Measurements from ENCODE around the gene NLRP11. TPM values are rescaled to one million over a fixed set of nuclear protein-coding genes. Genes with fewer than 3 reads are reported as not detected.
"Not testable (repeated sequence)": the region's sequence is repeated elsewhere in the genome, so short reads cannot be mapped to it uniquely, and the experiment has no call there.

The NLRP11 gene
- total RNA-seq, 1 donor from 2014 or later, result 0.30 TPM

- DNase-seq (ENCODE audit: low spot score) (no peak), ATAC-seq (no peak)
These were observed 50.7 kb downstream of the NLRP11 start for GRCh38 chr19:55781112-55781511.

GRCh38 chr19:55778331-55778730 lies 53.5 kb downstream of the NLRP11 start:
- no peak for ATAC-seq
- no peak for DNase-seq (ENCODE audit: low spot score)

- no peak for DNase-seq (ENCODE audit: low spot score)
- peak; percentile 34 for ATAC-seq
These were observed 54.3 kb downstream of the NLRP11 start for GRCh38 chr19:55777528-55777927.

GRCh38 chr19:55769632-55770031 lies 62.2 kb downstream of the NLRP11 start:
- not testable (repeated sequence) for ATAC-seq; DNase-seq (ENCODE audit: low spot score)

DNA sequence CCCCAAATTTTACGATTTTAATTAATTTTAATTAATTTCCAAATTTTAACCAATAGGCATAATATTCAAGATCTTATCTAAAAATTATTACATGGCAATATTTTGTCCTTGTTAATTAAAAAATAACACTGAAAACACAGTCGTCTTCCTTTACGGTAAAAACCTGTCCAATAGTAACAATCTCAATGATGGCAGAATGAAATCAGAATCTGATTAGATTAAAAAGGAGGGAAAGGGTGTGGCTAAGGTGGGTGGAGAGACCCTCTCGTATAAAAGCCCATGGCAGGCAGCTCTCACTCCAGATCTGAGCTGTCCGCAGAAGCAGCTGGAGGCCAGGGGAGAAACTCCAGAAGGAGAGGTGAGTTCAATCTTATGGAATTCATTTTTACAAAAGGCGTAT lies 63.0 kb downstream of the NLRP11 start, which contains the start of gene RFPL4AL1:
TSS of gene RFPL4AL1 (plus strand) at position 301 of the 400 bp plus-strand sequence. CDS start 2,687 bp downstream, outside the sequence.
- not testable (repeated sequence) for ATAC-seq

GRCh38 chr19:55766466-55766865 lies 65.3 kb downstream of the NLRP11 start:
- ATAC-seq, result no peak
- no peak for DNase-seq (ENCODE audit: low spot score)

More for the DNA sequence above, 63.0 kb downstream of the NLRP11 start, which contains the start of gene RFPL4AL1:
- not testable (repeated sequence) for DNase-seq (ENCODE audit: low spot score)

GRCh38 chr19:55758797-55759196 lies 73.0 kb downstream of the NLRP11 start, which contains the start of gene RFPL4A:
Gene RFPL4A, plus strand, starts transcription at chr19:55759097. Its CDS starts 2,704 bp downstream, at chr19:55761801.
- DNase-seq (ENCODE audit: low spot score); ATAC-seq: not testable (repeated sequence)

DNA sequence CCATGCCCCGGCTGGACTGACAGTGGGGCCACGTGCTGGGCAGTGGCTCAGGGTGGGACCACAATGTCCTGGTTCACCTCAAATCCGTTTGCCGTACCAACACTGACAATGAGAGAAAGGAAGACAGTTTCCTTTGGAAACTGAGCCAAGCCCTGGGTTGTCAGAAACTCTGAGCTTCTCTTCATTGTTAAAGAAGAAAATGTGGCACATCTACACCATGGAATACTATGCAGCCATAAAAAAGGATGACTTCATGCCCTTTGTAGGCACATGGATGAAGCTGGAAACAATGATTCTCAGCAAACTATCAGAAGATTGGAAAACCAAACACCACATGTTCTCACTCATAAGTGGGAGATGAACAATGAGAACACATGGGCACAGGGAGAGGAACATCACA lies 75.0 kb downstream of the NLRP11 start:
- DNase-seq (ENCODE audit: low spot score); ATAC-seq: not testable (repeated sequence)

- DNase-seq (ENCODE audit: low spot score) (peak; percentile 78), ATAC-seq (peak; percentile 98)
These were observed 78.4 kb downstream of the NLRP11 start for GRCh38 chr19:55753401-55753800.

DNA sequence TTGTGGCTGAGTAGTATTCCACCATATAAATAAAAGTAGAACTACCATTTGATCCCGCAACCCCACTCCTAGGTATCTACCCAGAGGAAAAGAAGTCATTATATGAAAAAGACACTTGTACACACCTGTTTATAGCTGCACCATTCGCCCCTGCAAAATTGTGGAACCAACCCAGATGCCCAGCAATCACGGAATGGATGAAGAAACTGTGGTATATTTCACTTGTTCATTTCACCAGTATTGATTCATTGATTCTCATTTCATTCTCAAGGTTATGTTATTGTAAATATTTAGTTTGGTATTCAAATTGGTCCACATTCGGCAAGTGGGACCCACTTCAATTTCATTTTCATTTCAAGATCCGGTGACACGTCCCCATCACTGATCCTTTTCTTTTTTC lies 81.1 kb downstream of the NLRP11 start:
- DNase-seq (ENCODE audit: low spot score), result no peak

GRCh38 chr19:55738302-55738701 lies 93.5 kb downstream of the NLRP11 start, which contains the start of gene NLRP9:
Gene NLRP9, minus strand, starts transcription at chr19:55738402. Its CDS starts 28 bp downstream, at chr19:55738374.
- no peak for DNase-seq (ENCODE audit: low spot score)
- ATAC-seq, result no peak

More for the DNA sequence above, 81.1 kb downstream of the NLRP11 start:
- ATAC-seq, result no peak

Other genes starting within 250 kb of the NLRP11 start
- gene FIZ1, start 232.5 kb downstream of the NLRP11 start, total RNA-seq, result 6.7 TPM
- 13.2 TPM for gene ZNF524, start 231.7 kb downstream of the NLRP11 start, total RNA-seq
- 8.1 TPM for gene ZNF865, start 226.4 kb downstream of the NLRP11 start, total RNA-seq
- 5.3 TPM for gene ZNF784, start 207.4 kb downstream of the NLRP11 start, total RNA-seq
- gene ZNF580, start 191.0 kb downstream of the NLRP11 start, total RNA-seq, result 7.5 TPM
- gene ZNF581, start 188.3 kb downstream of the NLRP11 start, total RNA-seq, result 6.1 TPM
- gene CCDC106, start 183.8 kb downstream of the NLRP11 start, total RNA-seq, result 13.5 TPM
- gene U2AF2, start 177.0 kb downstream of the NLRP11 start, total RNA-seq, result 61.7 TPM
- 148 TPM for gene EPN1, start 156.8 kb downstream of the NLRP11 start, total RNA-seq
- not detected for gene NLRP9, start 93.6 kb downstream of the NLRP11 start, total RNA-seq
- 1.0 TPM for gene RFPL4A, start 72.9 kb downstream of the NLRP11 start, total RNA-seq
- not detected for gene RFPL4AL1, start 62.9 kb downstream of the NLRP11 start, total RNA-seq
- gene NLRP4, start 4.5 kb upstream of the NLRP11 start, total RNA-seq, result not detected
- not detected for gene NLRP13, start 100.3 kb upstream of the NLRP11 start, total RNA-seq
- gene NLRP8, start 115.8 kb upstream of the NLRP11 start, total RNA-seq, result not detected
- not detected for gene NLRP5, start 154.8 kb upstream of the NLRP11 start, total RNA-seq